ENCODE results near the gene ATP8A2.
"Not testable (repeated sequence)": the region's sequence is repeated elsewhere in the genome, so short reads cannot be mapped to it uniquely, and the experiment has no call there.

The ATP8A2 gene

GRCh38 chr13:25768376-25768775 lies 396.6 kb downstream of the ATP8A2 start:
- DNase-seq (ENCODE audit: low spot score): no peak
- no peak overlapping the region for H3K27ac ChIP-seq
- no peak for TF ChIP-seq CTCF (IDR thresholded peaks at IDR 0.05)
- H3K4me3 ChIP-seq: no peak overlapping the region

- TF ChIP-seq CTCF (IDR thresholded peaks at IDR 0.05): no peak
- H3K4me3 ChIP-seq: no peak overlapping the region
- H3K27ac ChIP-seq: no peak overlapping the region
- no peak for DNase-seq (ENCODE audit: low spot score)
These were observed 397.1 kb downstream of the ATP8A2 start for GRCh38 chr13:25768838-25769237.

- Histone ChIP-seq H3K27ac (no peak overlapping the region), H3K4me3 (no peak overlapping the region)
- TF ChIP-seq CTCF (IDR thresholded peaks at IDR 0.05): no peak
- DNase-seq (ENCODE audit: low spot score): no peak
These were observed 398.8 kb downstream of the ATP8A2 start for GRCh38 chr13:25770601-25771000.

- Histone ChIP-seq H3K4me3 (no peak overlapping the region), H3K27ac (no peak overlapping the region)
- DNase-seq (ENCODE audit: low spot score): no peak
- TF ChIP-seq CTCF (IDR thresholded peaks at IDR 0.05): no peak
These were observed 399.4 kb downstream of the ATP8A2 start for GRCh38 chr13:25771202-25771601.

GRCh38 chr13:25771641-25772478 lies 400.1 kb downstream of the ATP8A2 start:
- no peak for DNase-seq (ENCODE audit: low spot score)
- no peak overlapping the region for H3K27ac ChIP-seq
- no peak for TF ChIP-seq CTCF (IDR thresholded peaks at IDR 0.05)
- H3K4me3 ChIP-seq: no peak overlapping the region

GRCh38 chr13:25772534-25772933 lies 400.8 kb downstream of the ATP8A2 start:
- DNase-seq (ENCODE audit: low spot score); H3K4me3 ChIP-seq; H3K27ac ChIP-seq: not testable (repeated sequence)

- not testable (repeated sequence) for H3K27ac ChIP-seq; H3K4me3 ChIP-seq; DNase-seq (ENCODE audit: low spot score)
These were observed 402.3 kb downstream of the ATP8A2 start for GRCh38 chr13:25774056-25774455.

GRCh38 chr13:25775275-25775674 lies 403.5 kb downstream of the ATP8A2 start:
- no peak for TF ChIP-seq CTCF (IDR thresholded peaks at IDR 0.05)
- no peak for DNase-seq (ENCODE audit: low spot score)
- no peak overlapping the region for H3K4me3 ChIP-seq
- H3K27ac ChIP-seq: no peak overlapping the region

All from coronary artery (tissue), 2 donors.